ENCODE measurements around the gene CEP41.
A peak's percentile ranks its signal among the peaks of the same experiment; 100 is the strongest.
"Not testable (repeated sequence)": the region's sequence is repeated elsewhere in the genome, so short reads cannot be mapped to it uniquely, and the experiment has no call there.

The CEP41 gene

DNA sequence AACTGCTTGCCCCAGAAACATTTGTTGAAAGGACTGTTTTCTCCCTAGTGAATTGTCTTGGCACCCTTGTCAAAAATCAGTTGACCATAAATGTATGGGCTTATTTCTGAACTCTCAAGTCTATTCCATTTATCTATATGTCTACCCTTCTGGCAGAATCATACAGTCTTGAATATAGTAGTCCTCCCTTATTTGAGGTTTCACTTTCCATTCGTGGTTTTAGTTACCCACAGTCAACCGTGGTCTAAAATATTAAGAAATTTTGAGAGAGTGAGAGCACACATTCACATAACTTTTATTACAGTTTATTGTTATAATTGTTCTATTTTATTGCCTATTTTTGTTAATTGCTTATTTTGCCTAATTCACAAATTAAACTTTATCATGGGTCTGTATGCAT lies 17.4 kb upstream of the CEP41 start:
- no peak for DNase-seq (ENCODE audit: low spot score)

DNA sequence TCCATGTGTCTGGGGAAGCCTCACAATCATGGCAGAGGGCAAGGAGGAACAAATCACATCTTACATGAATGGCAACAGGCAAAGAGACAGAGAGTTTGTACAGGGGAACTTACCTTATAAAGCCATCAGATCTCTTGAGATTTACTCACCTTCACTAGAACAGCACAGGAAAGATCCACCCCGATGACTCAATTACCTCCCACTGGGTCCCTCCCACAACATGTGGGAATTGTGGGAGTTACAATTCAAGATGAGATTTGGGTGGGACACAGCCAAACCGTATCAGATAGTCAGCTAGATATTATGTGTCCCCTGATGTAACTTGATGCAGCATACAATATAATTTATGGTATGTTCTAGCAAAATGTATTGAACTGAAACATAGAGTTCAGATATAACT lies 14.1 kb upstream of the CEP41 start:
- DNase-seq (ENCODE audit: low spot score): no peak

DNA sequence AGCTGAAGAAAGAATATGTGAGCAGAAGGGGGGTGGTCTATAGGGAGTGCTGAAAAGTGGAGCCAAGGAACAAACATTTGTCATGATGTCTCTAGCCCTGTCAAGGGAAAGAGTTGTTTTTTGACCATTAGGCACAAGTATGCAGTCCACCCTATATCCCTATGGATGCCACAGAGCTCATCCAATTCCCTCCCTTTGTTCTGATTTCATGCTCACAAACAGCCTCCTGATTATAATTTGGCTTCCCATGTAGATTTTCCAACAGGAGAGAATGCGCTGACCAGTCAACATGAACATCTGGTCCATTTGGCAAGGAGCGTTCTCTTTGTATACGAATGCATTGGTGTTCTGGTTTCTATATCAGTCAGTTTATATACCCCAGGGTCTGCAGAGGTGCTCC lies 12.1 kb upstream of the CEP41 start:
- no peak for DNase-seq (ENCODE audit: low spot score)

DNA sequence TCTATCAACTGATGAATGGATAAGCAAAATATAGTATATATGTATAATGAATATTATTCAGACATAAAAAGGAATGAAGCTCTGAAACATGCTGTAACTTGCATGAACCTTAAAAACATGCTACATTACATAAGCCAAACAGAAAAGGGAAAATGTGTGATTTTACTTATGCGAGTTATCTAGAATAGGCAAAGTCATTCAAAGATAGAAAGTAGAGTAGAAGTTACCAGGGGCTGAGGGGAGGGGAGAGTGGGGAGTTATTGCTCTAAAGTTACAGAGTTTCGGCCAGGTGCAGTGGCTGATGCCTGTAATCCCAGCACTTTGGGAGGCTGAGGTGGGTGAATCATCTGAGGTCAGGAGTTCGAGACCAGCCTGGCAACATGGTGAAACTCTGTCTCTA lies 10.5 kb upstream of the CEP41 start:
- DNase-seq (ENCODE audit: low spot score): not testable (repeated sequence)

DNA sequence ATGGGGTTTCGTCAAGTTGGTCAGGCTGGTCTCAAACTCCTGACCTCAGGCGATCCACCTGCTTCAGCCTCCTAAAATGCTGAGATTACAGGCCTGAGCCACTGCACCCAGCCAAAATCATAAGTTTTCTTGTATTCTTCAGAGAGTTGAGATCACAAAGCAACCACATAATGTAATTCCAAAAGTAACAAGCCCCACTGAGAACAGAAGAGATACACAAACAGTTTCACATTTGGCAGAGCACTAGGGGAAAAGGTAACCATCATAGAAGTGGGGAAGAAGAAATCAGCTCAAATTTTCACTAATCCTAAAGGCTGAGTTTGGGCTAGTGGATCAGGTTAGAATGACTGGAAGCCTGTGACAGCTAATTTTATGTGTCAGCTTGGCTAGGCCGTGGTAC lies 5.4 kb upstream of the CEP41 start:
- DNase-seq (ENCODE audit: low spot score): no peak

DNA sequence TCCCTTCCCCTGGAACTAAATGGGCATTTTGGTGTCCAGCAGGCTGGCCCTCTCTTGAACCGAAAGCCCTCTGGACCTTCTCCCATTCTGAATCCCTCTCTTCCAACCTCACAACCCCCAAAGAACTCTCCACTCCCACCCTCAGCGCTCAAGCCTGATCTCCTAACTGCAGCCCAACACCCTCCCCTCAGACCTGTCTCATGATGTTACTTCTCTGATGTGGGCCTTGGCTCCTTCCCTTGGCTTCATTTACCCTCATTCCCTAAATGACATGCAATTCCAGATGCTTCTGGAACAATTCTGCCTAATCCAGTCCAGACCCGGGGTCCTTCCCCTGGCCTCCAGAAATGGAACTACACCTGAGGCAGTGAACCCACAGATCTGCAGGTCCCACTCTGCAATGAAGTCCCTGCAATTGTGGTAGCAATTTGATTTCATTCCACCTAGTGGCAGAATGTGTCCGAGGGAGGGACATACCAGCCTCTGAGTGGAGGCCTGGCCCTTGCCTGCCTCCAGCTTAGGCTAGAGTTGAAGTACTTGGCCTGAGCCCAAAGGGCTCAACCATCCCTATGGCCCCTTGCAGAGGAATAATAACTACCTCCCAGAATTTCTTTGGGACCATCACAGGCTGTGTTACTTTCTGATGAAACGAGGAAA lies 4.1 kb upstream of the CEP41 start:
- no peak for DNase-seq (ENCODE audit: low spot score)

DNA sequence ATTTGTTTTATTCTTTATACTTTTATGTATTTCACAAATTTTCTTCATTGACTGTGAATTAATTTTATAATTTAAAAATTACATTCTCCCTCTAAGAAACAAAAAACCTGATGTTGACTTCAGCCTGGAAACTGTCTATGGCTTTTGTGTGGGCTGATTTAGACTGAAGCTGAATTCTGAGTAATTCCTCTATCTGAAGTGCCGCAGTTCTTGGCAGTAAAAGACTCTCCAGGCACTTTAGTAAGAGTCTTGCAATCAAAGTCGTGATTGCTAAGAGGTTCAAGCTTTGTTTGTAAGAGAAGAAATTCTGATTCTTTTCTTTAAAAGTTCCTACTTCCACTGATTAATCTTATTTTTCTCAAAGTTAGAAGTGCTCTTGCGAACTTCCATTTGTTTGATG lies 3.4 kb upstream of the CEP41 start:
- DNase-seq (ENCODE audit: low spot score): no peak

DNA sequence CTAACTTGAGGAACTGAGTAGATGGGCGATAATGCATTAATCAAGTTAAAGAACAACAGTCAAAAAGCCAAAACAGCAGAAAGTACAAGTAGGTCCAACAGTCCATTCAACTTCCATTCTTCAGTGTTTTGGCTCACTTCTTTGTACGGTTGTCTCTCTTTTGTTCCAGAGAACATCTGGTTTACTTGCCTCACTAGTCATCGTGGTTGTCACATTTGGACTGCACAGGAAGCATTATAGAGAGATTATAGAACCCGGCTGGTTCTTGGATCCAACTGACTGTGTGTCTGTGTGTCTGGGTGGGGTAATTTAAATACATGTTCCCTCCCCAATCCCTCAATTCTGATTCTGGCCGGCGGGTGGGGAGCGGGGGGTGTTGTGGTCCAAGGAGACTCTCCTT lies 1.8 kb upstream of the CEP41 start:
- no peak for DNase-seq (ENCODE audit: low spot score)

DNA sequence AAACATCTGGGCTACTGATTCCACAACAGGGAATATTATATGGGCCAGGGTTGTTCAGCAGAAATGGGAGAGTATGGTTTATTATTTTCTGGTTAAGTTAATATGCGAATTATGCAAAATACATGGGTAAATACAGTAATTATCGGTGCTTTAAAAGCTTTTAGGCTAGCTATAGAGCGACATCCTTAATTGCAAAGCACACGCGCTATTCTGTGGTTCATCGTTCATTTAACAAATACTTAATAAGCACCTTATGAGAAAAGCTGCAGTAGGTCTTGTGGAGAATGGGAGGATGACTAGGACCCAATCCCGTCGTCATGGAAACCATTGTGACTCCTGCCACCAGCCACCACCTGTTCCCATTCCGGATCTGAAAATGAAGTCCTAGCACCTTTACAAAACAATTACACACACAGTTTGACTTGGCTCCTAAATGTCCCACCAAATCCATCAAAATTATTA lies 623 bp upstream of the CEP41 start:
- peak; percentile 57 for DNase-seq (ENCODE audit: low spot score)

DNA sequence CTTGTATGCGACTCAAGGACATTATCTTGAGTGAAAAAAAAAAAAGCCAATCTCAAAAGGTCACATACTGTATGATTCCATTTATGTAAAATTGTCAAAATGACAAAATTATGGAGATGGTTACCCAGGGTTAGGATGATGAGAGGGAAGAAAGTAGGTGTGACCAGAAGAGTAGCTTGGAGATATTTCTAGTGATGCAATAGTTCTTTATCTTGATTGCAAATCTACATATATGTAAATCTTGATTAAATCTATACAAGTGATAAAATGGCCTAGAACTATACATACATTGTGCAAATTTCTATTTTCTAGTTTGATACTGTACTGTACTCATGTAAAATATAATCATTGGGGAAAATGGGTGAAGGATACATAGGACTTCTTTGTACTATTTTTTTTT lies 4.6 kb downstream of the CEP41 start:
- DNase-seq (ENCODE audit: low spot score): no peak

DNA sequence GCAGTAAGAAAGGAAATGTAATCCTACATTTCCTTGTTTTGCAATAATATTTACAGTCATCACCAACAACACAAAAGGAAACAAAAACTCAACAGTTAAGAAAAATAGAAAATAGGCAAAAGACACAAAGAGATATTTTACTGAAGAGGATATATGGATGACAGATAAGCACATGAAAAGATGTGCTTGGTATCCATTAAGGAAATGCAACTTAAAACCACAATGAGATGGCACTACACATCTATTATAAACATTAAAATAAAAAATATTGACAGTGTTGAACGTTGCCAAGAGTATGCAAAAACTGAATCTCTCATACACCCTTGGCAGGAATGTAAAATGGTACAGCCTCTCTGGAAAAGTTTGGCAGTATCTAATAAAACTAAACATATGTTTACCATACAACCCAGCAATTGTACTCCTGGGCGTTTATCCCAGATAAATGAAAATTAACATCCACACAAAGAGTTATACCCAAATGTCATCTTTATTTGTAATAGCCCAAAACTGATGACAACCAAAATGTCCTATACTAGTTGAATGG lies 5.4 kb downstream of the CEP41 start:
- DNase-seq (ENCODE audit: low spot score): no peak

DNA sequence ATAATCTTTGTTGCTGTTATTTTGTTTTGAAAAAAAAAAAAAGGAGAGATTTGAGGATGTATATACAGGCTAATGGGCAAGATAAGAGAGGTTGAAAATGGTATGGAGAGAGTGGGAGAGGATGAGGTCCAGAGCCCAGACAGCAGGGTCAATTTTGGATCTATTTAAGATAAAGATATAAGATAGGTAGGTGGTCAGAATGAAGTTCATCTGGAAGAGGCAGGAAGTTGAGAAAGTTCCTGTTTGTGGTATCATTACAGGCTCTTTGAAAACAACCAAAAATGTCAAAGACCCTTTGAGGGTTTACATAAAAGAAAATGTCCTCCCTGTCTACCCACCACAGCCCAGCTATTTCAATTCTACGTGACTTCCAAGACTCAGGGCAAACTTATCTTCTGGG lies 7.5 kb downstream of the CEP41 start:
- DNase-seq (ENCODE audit: low spot score): no peak

DNA sequence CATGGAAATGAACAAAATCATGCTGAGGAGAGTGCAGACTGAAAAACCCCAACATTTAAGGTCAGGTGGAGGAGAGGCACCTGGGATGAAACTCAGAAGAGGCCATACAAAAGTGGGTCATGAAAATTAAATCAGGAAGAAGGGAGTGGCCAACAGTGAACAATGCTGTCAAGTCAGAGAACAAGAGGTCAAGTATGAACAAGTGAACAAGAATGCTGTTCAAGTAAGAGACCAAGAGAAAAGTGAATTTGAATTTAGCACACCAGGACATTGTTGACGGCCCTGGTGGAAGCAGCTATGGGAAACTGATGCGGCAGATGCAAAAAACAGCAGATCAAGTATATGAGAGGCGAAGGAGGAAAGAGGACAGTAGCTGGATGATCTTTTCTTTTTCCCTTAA lies 7.9 kb downstream of the CEP41 start:
- DNase-seq (ENCODE audit: low spot score): no peak

DNA sequence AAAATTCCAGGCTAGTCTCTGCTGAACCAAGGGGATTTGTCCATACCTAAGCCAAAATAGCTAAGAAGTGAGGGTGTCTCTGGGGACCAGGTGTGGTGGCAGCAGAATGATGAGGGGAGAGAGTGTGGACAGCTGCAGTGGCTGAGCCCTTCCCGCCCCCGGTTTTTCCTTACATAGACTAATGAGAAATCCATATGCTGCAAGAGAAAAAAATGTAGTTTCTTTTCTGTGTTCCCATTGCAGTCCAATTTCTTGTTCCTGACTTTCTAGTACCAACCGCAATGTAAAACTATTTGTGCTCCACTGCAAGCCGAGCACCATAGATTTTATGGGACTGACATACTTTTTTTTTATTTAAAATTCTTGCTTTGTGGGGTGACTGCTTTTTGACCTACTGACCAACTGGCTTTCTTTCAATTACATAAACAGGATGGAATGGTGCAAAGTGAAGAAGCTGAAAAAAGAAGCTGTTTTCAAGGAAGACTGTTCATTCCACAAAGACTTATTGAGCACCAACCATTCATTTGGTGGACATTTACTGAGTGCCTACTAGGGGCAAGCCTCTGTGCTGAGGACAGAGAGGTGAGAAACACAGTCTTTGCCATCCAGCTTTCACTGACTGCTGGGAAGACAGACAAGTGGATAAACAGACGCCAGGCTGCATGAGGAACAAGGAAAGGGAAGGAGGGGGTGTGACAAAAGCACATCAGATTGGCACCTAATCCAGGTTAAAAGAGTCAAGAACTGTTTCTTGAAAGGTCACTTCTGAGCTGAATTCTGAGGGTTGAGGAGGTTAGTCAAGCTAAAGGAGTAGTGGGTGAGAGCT lies 9.8 kb downstream of the CEP41 start:
- no peak for DNase-seq (ENCODE audit: low spot score)

DNA sequence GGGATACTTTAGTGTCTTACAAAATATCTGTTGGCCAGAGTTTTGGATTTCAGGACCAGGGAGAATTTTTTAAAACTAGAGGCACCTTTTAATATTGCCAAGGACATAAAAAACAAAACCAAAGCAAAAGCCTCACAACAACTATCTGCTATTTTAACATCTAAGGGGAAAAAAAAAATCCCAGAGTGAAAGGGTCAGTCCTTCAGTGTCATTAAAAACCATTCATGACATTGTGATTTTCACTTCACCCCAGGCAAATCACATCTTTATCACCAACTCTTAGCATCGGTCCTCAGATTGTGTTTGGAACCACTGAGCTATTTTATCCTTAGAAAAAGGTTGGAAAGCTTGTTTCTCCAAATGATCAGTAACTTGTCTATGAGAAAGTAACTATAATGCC lies 10.7 kb downstream of the CEP41 start:
- DNase-seq (ENCODE audit: low spot score): no peak

DNA sequence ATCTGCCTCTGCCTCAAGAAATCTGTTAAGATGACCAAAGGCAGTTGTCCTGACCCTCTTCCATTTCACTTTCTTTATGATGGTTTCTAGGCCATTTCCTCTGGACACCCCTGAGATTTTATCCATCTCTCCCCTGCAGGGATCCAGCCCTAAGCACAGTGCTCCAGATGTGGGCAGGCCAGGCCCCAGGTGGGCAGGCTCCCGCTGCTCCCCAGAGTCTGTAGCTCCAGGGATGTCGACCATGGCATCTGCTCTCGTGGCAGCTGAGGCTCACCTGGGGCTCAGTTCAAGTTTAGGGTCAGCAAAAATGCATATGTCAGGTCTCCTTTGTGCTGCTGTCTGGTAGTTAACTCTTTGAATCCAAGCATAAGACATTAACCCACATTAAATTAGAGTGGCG lies 11.8 kb downstream of the CEP41 start:
- DNase-seq (ENCODE audit: low spot score): no peak

DNA sequence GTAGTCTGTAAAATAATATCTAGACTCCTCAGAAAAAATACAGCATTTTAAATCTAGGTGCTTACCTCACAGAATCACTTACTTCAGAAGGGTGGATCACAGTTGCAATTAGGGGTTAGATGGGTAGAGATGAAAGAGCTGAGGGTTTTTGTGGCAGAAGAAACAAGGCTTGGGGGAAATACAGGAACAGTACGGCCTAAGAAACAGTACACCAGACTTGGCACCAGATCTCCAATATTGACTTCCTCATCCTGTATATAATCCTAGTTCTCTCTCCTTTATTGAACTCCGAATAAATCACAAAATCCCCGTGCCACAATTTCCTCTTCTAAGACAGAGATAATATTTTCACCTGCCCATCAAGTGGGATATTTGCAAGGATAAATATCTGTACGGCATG lies 14.3 kb downstream of the CEP41 start:
- no peak for DNase-seq (ENCODE audit: low spot score)

DNA sequence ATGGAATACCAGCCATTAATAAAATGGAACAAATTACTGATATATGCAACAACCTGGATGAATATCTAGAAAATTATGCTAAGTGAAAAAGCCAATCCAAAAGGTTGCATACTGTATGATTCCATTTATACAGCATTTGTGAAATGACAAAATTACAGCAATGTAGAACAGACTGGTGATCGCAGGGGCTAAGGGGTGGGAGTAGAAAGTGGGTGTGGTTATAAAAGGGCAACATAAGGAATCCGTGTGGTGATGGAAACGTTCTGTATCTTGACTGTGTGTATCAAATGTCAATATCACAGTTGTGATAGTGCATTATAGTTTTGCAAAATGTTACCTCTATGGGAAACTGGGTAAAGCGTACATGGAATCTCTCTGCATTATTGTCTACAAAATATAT lies 15.0 kb downstream of the CEP41 start:
- DNase-seq (ENCODE audit: low spot score): no peak

DNA sequence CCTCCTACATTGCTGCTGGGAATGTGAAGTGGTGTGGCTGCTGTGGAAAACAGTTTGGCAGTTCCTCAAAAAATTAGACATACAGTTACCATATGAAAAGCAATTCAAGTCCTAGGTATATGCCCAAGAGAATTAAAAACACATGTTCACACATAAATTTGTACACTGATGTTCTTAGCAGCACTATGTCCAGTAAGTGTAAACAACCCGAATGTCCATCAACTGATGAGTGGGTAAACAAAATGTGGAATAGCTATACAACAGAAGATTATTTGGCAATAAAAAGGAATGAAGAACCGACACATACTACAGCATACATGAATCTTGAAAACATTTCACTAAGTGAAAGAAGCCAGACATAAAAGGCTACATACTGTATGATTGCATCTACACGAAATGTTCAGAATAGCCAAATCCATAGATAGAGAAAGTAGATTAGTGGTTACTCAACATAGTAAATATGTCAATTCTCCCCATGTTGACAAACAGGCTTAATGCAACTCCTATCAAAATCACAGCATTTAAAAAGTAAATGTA lies 17.2 kb downstream of the CEP41 start:
- DNase-seq (ENCODE audit: low spot score): no peak

DNA sequence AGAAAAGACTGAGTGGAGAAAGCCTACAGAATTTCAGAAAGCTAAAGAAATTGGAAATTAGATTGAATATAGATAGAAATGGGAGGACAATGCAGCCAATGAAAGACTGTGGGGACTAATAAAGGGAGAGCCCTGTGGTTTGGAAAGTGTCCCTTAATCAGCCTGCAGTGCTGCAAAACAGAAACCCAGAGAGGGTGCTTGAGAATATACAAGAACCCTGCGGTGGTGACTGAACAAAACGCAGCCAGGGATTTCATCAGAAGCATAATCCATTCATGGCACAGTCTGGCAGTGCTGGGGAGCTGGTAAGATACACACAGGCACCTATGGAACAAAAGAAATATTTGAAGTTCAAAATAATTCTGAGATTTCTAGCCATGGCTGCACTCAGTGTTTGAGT lies 19.1 kb downstream of the CEP41 start:
- no peak for DNase-seq (ENCODE audit: low spot score)

DNA sequence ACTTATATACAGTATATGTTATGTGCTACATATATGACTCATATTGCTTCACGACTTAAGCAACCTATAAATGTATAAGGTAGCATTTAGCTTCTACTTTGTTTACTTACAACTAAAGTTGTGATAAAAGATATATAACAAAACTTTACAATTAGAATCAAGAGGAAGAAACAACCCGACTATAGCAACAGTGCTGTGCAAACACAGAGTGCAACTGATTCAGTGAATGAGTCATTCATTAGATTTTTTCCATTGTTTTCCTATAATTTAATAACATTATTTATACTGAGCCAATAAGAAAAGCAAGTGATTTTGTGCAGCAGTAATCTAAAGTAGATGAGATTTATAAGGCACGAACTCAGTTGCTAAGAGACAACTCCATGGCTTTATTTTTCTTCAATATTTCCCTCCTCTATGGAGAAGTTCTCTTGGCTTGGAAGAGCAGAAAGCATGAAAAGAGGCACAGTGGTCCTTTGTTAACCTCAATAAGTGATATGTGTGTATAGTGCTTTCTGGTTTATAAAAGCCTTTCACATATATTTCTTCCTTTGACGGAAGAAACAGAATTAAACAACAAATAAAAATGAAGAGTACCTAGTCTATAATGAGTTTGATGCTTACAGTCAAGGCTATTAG lies 19.8 kb downstream of the CEP41 start:
- DNase-seq (ENCODE audit: low spot score): no peak

DNA sequence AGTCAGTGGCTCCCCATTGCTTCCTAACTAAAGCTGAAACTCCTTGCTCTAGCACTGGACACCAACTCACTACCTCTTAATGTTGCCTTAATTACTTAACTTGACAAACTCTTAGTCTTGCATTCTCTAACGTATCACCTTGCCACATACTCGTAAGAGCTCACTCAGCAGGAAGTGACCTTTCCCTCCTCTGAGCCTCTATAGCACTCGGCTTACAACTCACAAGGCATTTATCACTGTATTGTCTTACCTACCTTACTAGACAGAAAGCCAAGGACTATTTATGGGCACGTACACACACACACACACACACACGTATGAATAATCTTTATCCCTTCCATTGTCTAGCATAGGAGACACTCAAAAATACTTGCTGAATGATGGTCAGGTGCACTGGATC lies 21.2 kb downstream of the CEP41 start:
- DNase-seq (ENCODE audit: low spot score): peak; percentile 44

DNA sequence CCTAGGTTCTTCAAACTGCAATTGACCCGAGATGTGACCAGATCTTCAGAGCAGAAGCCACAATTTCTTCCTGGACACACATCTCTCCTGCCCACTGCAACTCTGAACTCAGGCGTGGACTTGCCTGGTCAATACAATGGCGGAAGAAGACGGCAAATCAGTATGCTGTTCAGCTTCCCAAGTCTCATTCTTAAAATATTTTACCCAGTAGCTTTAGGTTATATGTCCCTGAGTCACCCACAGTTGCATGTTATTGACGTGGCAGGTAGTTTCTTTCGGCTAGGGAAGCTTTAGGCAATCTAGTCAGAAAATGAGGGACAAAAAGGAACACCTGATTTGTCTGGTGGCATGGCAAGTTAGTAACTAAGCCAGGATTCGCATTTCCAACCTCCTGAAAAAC lies 22.5 kb downstream of the CEP41 start:
- no peak for DNase-seq (ENCODE audit: low spot score)
